ENCODE measurements around the gene FBXO44. TPM values are rescaled to one million over a fixed set of nuclear protein-coding genes. Genes with fewer than 3 reads are reported as not detected.

The FBXO44 gene
- total RNA-seq, 2 donors from 2014 or later = 29.1 to 39.1 TPM

DNA sequence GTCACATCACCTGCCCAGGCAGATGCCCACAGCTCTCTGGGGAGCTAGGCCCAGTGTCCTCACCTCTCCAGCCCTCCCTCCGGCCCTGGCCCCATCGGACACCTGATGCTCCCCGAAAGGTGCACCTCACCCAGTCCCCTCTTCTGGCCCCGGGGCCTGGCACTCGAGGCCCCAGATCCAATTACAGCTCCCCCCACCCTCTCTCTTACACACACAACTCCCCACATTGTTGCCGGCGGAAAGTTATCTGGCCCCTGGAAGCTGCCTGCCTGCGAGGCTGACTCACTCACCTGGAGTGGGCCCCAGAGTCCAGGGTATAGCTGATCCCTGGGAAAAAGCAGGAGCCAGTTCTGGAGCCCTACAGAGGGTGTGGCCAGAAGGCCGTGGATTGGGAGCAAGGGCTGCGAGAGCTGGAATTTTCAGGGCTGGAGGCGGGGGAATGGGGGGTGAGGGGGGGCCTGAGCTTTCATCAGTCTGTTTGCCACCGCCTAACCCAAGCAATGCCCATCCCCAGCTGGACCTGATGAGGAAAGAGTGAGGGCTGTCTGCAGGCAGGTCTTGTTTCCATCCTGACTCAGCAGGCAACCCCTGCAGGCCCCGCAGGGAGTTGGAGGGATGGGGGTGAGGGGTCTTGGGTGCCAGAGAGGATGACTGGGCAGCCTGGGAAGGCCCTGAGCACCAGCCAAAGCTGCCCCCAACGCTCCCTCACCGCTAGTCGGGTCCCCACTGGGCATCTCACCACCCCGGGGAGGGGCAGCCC lies 1.4 kb upstream of the FBXO44 start:
- Mint-ChIP-seq H3K4me3 (peak overlapping the region; percentile 59), H3K27ac (no peak overlapping the region), H3K27me3 (ENCODE audit: insufficient read depth) (peaks cover 49% of the 10 kb centered on the region), H3K9me3 (no peaks in the 10 kb centered on the region), H3K4me1 (peaks cover 2% of the 10 kb centered on the region), H3K36me3 (ENCODE audit: low read depth) (peaks cover 14% of the 10 kb centered on the region)
- Histone ChIP-seq H3K36me3 (ENCODE audit: control insufficient read depth, insufficient read depth, low read length) (peaks cover 7% of the 10 kb centered on the region), H3K9ac (ENCODE audit: extremely low read depth, low read length, poor library complexity, severe bottlenecking) (no peak overlapping the region), H3K27me3 (ENCODE audit: control insufficient read depth, insufficient read depth, low read length, poor library complexity, severe bottlenecking) (peaks cover 59% of the 10 kb centered on the region), H3K27ac (ENCODE audit: low read depth, low read length) (no peak overlapping the region), H3K4me3 (ENCODE audit: low read length) (no peak overlapping the region), H3K9me3 (ENCODE audit: control insufficient read depth, low read length) (no peaks in the 10 kb centered on the region), H3K4me1 (ENCODE audit: control insufficient read depth, insufficient read depth, low read length) (peaks cover 7% of the 10 kb centered on the region)
- TF ChIP-seq, protein P1, sequence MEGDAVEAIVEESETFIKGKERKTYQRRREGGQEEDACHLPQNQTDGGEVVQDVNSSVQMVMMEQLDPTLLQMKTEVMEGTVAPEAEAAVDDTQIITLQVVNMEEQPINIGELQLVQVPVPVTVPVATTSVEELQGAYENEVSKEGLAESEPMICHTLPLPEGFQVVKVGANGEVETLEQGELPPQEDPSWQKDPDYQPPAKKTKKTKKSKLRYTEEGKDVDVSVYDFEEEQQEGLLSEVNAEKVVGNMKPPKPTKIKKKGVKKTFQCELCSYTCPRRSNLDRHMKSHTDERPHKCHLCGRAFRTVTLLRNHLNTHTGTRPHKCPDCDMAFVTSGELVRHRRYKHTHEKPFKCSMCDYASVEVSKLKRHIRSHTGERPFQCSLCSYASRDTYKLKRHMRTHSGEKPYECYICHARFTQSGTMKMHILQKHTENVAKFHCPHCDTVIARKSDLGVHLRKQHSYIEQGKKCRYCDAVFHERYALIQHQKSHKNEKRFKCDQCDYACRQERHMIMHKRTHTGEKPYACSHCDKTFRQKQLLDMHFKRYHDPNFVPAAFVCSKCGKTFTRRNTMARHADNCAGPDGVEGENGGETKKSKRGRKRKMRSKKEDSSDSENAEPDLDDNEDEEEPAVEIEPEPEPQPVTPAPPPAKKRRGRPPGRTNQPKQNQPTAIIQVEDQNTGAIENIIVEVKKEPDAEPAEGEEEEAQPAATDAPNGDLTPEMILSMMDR (conservative IDR thresholded peaks at IDR 0.05) = no peak
- WGBS, 2 experiments (ENCODE audit: insufficient coverage in 1 of 2, insufficient read length in 1 of 2) = 69 to 95% methylated on average over 4 to 17 of the region's 17 CpGs
- peak; percentile 76 for DNase-seq

DNA sequence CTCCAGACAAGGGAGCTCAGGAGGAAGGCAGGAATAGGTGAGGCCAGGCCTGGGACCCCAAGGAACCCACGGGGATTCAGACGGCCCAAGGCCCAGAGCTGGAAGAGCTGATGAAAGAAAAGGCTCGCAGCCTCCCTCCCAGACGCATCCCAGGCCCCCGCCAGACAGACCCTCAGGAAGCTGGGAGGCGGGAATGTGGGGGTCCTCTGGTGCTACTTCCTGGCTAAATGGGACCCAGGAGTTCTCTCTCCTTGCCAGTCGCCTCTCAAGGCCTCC lies 878 bp upstream of the FBXO44 start:
- DNase-seq = no peak
- Histone ChIP-seq H3K27ac (ENCODE audit: low read depth, low read length) (no peak overlapping the region), H3K27me3 (ENCODE audit: control insufficient read depth, insufficient read depth, low read length, poor library complexity, severe bottlenecking) (peaks cover 55% of the 10 kb centered on the region), H3K4me1 (ENCODE audit: control insufficient read depth, insufficient read depth, low read length) (peaks cover 7% of the 10 kb centered on the region), H3K36me3 (ENCODE audit: control insufficient read depth, insufficient read depth, low read length) (peaks cover 7% of the 10 kb centered on the region), H3K4me3 (ENCODE audit: low read length) (peak overlapping the region; percentile 45), H3K9me3 (ENCODE audit: control insufficient read depth, low read length) (no peaks in the 10 kb centered on the region), H3K9ac (ENCODE audit: extremely low read depth, low read length, poor library complexity, severe bottlenecking) (no peak overlapping the region)
- Mint-ChIP-seq H3K27me3 (ENCODE audit: insufficient read depth) (peaks cover 49% of the 10 kb centered on the region), H3K27ac (no peak overlapping the region), H3K4me1 (peaks cover 2% of the 10 kb centered on the region), H3K36me3 (ENCODE audit: low read depth) (peaks cover 17% of the 10 kb centered on the region), H3K9me3 (no peaks in the 10 kb centered on the region), H3K4me3 (peak overlapping the region; percentile 59)
- TF ChIP-seq, protein P1 (conservative IDR thresholded peaks at IDR 0.05) = no peak
- 38 to 61% methylated on average over 5 to 7 of the region's 7 CpGs for WGBS, 2 experiments (ENCODE audit: insufficient coverage in 1 of 2, insufficient read length in 1 of 2)

DNA sequence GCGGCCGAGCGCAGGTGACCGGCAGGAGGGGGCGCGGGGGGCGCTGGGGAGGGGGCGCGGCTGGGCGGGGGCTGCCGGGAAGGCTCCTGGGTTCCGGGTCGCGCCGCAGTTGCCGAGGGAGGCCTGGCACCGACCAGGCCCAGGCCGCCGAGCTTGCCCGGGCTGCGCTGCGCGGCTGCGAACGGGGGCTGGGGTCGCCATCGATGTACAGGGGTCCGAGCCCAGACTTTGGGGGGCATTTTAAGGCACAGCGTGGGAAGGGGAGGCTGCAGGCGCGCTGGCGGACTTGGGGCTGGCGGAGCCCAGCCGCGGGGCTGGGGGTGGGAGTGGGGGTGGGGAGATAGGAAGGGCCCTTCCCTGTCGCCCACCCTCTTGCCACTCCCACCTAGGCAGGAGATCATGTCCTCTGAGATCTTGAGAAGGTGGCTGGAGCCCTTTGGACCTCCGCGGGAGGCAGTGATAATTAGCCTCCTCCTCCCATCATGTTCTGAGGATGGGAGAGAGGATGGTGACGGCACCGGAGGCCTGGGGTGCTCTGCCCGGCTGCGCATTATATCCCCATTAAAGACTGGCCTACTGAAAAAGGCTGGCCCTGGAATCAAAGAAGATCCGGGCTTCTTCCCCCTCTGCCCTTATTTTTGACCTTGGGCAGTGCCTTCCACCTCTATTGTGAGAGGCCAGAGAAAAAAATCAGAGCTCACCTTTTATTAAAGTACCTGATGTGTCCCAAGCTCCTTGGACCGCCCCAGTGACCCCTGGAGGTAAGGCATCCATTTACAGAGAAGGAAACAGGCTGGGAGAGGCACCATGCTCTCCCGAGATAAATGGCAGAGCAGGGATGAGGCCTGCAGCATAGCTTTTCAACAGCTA lies 497 bp downstream of the FBXO44 start:
- H3K9me3 Mint-ChIP-seq = no peaks in the 10 kb centered on the region
- H3K27ac Mint-ChIP-seq = no peak overlapping the region
- H3K4me1 ChIP-seq (ENCODE audit: control insufficient read depth, insufficient read depth, low read length) = peaks cover 7% of the 10 kb centered on the region
- peak overlapping the region; percentile 66 for H3K4me3 ChIP-seq (ENCODE audit: low read length)
- peaks cover 38% of the 10 kb centered on the region for H3K27me3 Mint-ChIP-seq (ENCODE audit: insufficient read depth)
- peaks cover 44% of the 10 kb centered on the region for H3K27me3 ChIP-seq (ENCODE audit: control insufficient read depth, insufficient read depth, low read length, poor library complexity, severe bottlenecking)
- peak; percentile 72 for DNase-seq
- no peak overlapping the region for H3K27ac ChIP-seq (ENCODE audit: low read depth, low read length)
- H3K9me3 ChIP-seq (ENCODE audit: control insufficient read depth, low read length) = no peaks in the 10 kb centered on the region
- 11 to 36% methylated on average over 8 to 45 of the region's 45 CpGs for WGBS, 2 experiments (ENCODE audit: insufficient coverage in 1 of 2, insufficient read length in 1 of 2)
- peak overlapping the region; percentile 59 for H3K4me3 Mint-ChIP-seq
- H3K36me3 Mint-ChIP-seq (ENCODE audit: low read depth) = peaks cover 25% of the 10 kb centered on the region
- no peak overlapping the region for H3K9ac ChIP-seq (ENCODE audit: extremely low read depth, low read length, poor library complexity, severe bottlenecking)
- H3K4me1 Mint-ChIP-seq = no peaks in the 10 kb centered on the region
- H3K36me3 ChIP-seq (ENCODE audit: control insufficient read depth, insufficient read depth, low read length) = peaks cover 7% of the 10 kb centered on the region
- TF ChIP-seq, protein P1 (conservative IDR thresholded peaks at IDR 0.05) = peak; percentile 27
